ENCODE data around the gene CACNA1E. TPM values are rescaled to one million over a fixed set of nuclear protein-coding genes. Genes with fewer than 3 reads are reported as not detected.

Gene CACNA1E
- total RNA-seq, 1 experiment from 2014 or later, result not detected

GRCh38 chr1:181484821-181485220 is 1.5 kb downstream of the CACNA1E start:
- H3K27ac ChIP-seq (ENCODE audit: low read depth, low read length, poor library complexity, severe bottlenecking), result no peak overlapping the region
- ChIA-PET POLR2A (ENCODE audit: low non-redundant PET) (no interaction called here), CTCF (no interaction called here)
- no peak overlapping the region for H3K4me3 ChIP-seq (ENCODE audit: low read depth, low read length, poor library complexity, severe bottlenecking)
- no peak for DNase-seq (ENCODE audit: low spot score)
- TF ChIP-seq EZH2 (IDR thresholded peaks at IDR 0.05; ENCODE audit: borderline replicate concordance, low read depth, low read length, poor library complexity, severe bottlenecking), result no peak
- TF ChIP-seq, protein P1, sequence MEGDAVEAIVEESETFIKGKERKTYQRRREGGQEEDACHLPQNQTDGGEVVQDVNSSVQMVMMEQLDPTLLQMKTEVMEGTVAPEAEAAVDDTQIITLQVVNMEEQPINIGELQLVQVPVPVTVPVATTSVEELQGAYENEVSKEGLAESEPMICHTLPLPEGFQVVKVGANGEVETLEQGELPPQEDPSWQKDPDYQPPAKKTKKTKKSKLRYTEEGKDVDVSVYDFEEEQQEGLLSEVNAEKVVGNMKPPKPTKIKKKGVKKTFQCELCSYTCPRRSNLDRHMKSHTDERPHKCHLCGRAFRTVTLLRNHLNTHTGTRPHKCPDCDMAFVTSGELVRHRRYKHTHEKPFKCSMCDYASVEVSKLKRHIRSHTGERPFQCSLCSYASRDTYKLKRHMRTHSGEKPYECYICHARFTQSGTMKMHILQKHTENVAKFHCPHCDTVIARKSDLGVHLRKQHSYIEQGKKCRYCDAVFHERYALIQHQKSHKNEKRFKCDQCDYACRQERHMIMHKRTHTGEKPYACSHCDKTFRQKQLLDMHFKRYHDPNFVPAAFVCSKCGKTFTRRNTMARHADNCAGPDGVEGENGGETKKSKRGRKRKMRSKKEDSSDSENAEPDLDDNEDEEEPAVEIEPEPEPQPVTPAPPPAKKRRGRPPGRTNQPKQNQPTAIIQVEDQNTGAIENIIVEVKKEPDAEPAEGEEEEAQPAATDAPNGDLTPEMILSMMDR (conservative IDR thresholded peaks at IDR 0.05; ENCODE audit: low read depth, low read length), result no peak
- BruUV-seq (replicated peaks), result no TSS peak
- H3K36me3 ChIP-seq (ENCODE audit: insufficient read depth, low read length, poor library complexity, severe bottlenecking), result no peaks in the 10 kb centered on the region
- no peaks in the 10 kb centered on the region for H3K4me1 ChIP-seq (ENCODE audit: insufficient read depth, low read length, poor library complexity, severe bottlenecking)
- intact Hi-C loops (cut with micrococcal nuclease; ENCODE audit: unreplicated experiment), result no loop called here
- H3K27me3 ChIP-seq (replicated peaks; ENCODE audit: insufficient read depth, low read depth, low read length, poor library complexity), result peaks cover 100% of the 10 kb centered on the region
- H3K9me3 ChIP-seq (ENCODE audit: low read depth, low read length, poor library complexity, severe bottlenecking), result no peaks in the 10 kb centered on the region

DNA sequence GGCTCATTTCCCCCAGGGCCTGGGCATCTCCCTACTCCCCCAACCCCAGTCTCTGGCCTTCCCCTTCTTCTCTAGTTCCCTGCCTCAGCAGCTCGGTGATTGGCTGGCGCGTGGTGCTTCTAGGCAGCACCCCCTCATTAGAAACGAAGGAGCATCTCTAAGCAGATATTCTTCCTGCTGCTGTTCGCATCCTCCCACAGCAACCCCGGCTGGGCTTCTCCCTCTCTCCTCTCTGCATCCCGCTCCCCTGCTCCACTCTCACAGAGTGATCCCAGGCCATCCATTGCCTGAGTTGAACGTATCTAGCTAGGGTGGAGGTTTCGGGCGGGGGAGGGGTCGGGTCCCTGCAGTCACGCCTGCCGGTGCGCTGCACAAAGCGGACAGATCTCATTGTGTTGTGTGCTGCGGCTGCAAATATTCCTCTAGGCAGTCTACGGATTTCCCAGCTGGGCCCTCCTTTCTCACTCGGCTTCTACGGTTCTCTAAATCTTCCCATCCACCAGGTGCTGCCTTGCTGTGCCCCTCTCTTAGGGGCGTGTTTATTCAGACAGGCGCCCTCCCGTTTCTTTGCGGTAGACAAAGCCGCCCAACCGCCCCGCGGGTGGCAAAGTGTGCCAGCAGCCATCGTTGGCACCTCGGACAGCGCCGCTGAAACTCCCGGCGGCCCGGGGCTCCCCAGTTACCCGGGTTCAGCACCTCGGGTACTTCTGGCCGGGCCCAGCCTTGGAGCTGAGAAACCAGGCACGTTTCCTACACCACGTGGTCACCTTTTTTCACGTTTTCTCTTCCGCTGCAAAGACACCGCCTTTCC is 2.2 kb downstream of the CACNA1E start:
- CTCF ChIA-PET, result no interaction called here
- Histone ChIP-seq H3K4me3 (ENCODE audit: low read depth, low read length, poor library complexity, severe bottlenecking) (no peak overlapping the region), H3K9me3 (ENCODE audit: low read depth, low read length, poor library complexity, severe bottlenecking) (no peaks in the 10 kb centered on the region), H3K4me1 (ENCODE audit: insufficient read depth, low read length, poor library complexity, severe bottlenecking) (no peaks in the 10 kb centered on the region), H3K27me3 (replicated peaks; ENCODE audit: insufficient read depth, low read depth, low read length, poor library complexity) (peaks cover 100% of the 10 kb centered on the region), H3K36me3 (ENCODE audit: insufficient read depth, low read length, poor library complexity, severe bottlenecking) (no peaks in the 10 kb centered on the region), H3K27ac (ENCODE audit: low read depth, low read length, poor library complexity, severe bottlenecking) (no peak overlapping the region)
- no TSS peak for BruUV-seq (replicated peaks)
- peak; percentile 11 for DNase-seq (ENCODE audit: low spot score)
- POLR2A ChIA-PET (ENCODE audit: low non-redundant PET), result no interaction called here
- peak; percentile 96 for TF ChIP-seq EZH2 (IDR thresholded peaks at IDR 0.05; ENCODE audit: borderline replicate concordance, low read depth, low read length, poor library complexity, severe bottlenecking)
- TF ChIP-seq, protein P1 (conservative IDR thresholded peaks at IDR 0.05; ENCODE audit: low read depth, low read length), result no peak
- intact Hi-C loops (cut with micrococcal nuclease; ENCODE audit: unreplicated experiment), result no loop called here

DNA sequence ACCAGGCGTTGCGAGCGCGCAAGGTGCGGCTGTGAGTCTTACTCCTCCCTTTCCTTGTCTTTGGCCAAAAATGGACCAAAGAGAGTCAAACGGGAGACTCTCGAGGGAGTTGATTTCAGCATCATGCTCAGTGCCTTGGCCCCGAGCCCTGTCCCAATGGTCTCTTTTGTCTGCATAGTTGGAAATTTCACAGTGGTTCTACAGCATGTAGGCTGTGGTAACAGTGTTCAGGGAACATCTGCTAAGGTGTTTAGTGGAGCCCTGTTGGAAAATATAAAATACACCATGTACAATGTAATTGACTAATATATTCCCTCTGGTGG is 2.7 kb downstream of the CACNA1E start:
- POLR2A ChIA-PET (ENCODE audit: low non-redundant PET), result no interaction called here

More for the DNA sequence above, 2.7 kb downstream of the CACNA1E start:
- no peaks in the 10 kb centered on the region for H3K9me3 ChIP-seq (ENCODE audit: low read depth, low read length, poor library complexity, severe bottlenecking)
- TF ChIP-seq, protein P1 (conservative IDR thresholded peaks at IDR 0.05; ENCODE audit: low read depth, low read length), result no peak
- no peak for TF ChIP-seq EZH2 (IDR thresholded peaks at IDR 0.05; ENCODE audit: borderline replicate concordance, low read depth, low read length, poor library complexity, severe bottlenecking)
- H3K27me3 ChIP-seq (replicated peaks; ENCODE audit: insufficient read depth, low read depth, low read length, poor library complexity), result peaks cover 99% of the 10 kb centered on the region
- H3K4me3 ChIP-seq (ENCODE audit: low read depth, low read length, poor library complexity, severe bottlenecking), result no peak overlapping the region
- no peak overlapping the region for H3K27ac ChIP-seq (ENCODE audit: low read depth, low read length, poor library complexity, severe bottlenecking)
- CTCF ChIA-PET, result no interaction called here
- H3K36me3 ChIP-seq (ENCODE audit: insufficient read depth, low read length, poor library complexity, severe bottlenecking), result no peaks in the 10 kb centered on the region
- no TSS peak for BruUV-seq (replicated peaks)
- no peak for DNase-seq (ENCODE audit: low spot score)
- intact Hi-C loops (cut with micrococcal nuclease; ENCODE audit: unreplicated experiment), result no loop called here
- no peaks in the 10 kb centered on the region for H3K4me1 ChIP-seq (ENCODE audit: insufficient read depth, low read length, poor library complexity, severe bottlenecking)
